ENCODE measurements around the gene TAS2R20.

TAS2R20 gene

GRCh38 chr12:10960211-10960610 is 37.9 kb downstream of the TAS2R20 start:
- TF ChIP-seq MYC (IDR thresholded peaks at IDR 0.05; ENCODE audit: low read depth, low read length) (no peak), POLR2A (IDR thresholded peaks at IDR 0.05; ENCODE audit: extremely low read depth, insufficient read length) (no peak)
- TF ChIP-seq, protein P1, sequence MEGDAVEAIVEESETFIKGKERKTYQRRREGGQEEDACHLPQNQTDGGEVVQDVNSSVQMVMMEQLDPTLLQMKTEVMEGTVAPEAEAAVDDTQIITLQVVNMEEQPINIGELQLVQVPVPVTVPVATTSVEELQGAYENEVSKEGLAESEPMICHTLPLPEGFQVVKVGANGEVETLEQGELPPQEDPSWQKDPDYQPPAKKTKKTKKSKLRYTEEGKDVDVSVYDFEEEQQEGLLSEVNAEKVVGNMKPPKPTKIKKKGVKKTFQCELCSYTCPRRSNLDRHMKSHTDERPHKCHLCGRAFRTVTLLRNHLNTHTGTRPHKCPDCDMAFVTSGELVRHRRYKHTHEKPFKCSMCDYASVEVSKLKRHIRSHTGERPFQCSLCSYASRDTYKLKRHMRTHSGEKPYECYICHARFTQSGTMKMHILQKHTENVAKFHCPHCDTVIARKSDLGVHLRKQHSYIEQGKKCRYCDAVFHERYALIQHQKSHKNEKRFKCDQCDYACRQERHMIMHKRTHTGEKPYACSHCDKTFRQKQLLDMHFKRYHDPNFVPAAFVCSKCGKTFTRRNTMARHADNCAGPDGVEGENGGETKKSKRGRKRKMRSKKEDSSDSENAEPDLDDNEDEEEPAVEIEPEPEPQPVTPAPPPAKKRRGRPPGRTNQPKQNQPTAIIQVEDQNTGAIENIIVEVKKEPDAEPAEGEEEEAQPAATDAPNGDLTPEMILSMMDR (IDR thresholded peaks at IDR 0.05; ENCODE audit: low read depth, low read length) = no peak
- TF ChIP-seq, protein P2, sequence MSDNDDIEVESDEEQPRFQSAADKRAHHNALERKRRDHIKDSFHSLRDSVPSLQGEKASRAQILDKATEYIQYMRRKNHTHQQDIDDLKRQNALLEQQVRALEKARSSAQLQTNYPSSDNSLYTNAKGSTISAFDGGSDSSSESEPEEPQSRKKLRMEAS (IDR thresholded peaks at IDR 0.05; ENCODE audit: low read depth, low read length) = no peak
- no peak for DNase-seq (ENCODE audit: low read depth)
- no peak overlapping the region for H3K4me3 ChIP-seq (ENCODE audit: low read depth, low read length)

GRCh38 chr12:10959804-10960203 is 38.3 kb downstream of the TAS2R20 start:
- DNase-seq (ENCODE audit: low read depth) = no peak

DNA sequence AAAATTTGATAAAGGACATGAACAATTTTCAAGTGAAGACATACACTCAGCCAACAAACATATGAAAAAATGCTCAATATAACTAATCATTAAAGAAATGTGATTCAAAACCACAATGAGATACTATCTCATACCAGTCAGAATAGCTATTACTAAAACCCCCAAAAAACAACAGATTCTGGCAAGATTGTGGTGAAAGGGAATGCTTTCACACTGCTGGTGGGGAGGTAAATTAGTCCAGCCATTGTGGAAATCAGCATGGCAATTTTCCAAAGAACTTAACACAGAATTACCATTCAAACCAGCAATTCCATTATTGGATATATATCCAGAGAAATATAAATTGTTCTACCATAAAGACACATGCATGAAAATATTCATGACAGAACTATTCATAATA is 40.4 kb downstream of the TAS2R20 start:
- DNase-seq (ENCODE audit: low read depth) = no peak
- TF ChIP-seq MYC (IDR thresholded peaks at IDR 0.05; ENCODE audit: low read depth, low read length) (no peak), POLR2A (IDR thresholded peaks at IDR 0.05; ENCODE audit: extremely low read depth, insufficient read length) (no peak)
- TF ChIP-seq, protein P1 (IDR thresholded peaks at IDR 0.05; ENCODE audit: low read depth, low read length) = no peak
- TF ChIP-seq, protein P2 (IDR thresholded peaks at IDR 0.05; ENCODE audit: low read depth, low read length) = no peak
- H3K4me3 ChIP-seq (ENCODE audit: low read depth, low read length) = no peak overlapping the region

More at GRCh38 chr12:10959804-10960203, 38.3 kb downstream of the TAS2R20 start:
- no peak overlapping the region for H3K4me3 ChIP-seq (ENCODE audit: low read depth, low read length)
- TF ChIP-seq, protein P1 (IDR thresholded peaks at IDR 0.05; ENCODE audit: low read depth, low read length) = no peak
- no peak for TF ChIP-seq MYC (IDR thresholded peaks at IDR 0.05; ENCODE audit: low read depth, low read length)
- TF ChIP-seq, protein P2 (IDR thresholded peaks at IDR 0.05; ENCODE audit: low read depth, low read length) = no peak

- DNase-seq (ENCODE audit: low read depth) = no peak
- no peak for TF ChIP-seq MYC (IDR thresholded peaks at IDR 0.05; ENCODE audit: low read depth, low read length)
- TF ChIP-seq, protein P1 (IDR thresholded peaks at IDR 0.05; ENCODE audit: low read depth, low read length) = no peak
- TF ChIP-seq POLR2A (IDR thresholded peaks at IDR 0.05; ENCODE audit: extremely low read depth, insufficient read length) = no peak
- TF ChIP-seq, protein P2 (IDR thresholded peaks at IDR 0.05; ENCODE audit: low read depth, low read length) = no peak
- no peak overlapping the region for H3K4me3 ChIP-seq (ENCODE audit: low read depth, low read length)
Measured at GRCh38 chr12:10956085-10956484, 42.0 kb downstream of the TAS2R20 start.

DNA sequence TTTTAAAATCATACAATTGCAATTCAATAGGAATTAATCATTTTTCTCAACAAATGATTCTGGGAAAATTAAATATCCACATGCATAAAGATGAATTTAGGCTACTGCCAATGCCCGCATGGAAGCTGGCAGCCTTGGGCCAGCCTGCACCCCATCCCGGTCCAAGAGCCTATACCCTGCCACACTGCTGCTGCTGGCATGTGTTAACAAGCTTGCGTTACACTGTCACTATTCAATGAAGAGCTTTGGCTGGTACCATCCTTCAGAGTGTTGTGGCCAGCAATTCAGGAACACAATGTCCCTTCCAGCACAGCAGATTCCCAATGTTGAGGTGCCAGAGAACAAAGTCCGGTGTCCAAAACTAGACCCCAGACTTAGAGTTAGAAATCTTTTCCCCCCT is 45.5 kb downstream of the TAS2R20 start:
- no peak for DNase-seq (ENCODE audit: low read depth)
- H3K4me3 ChIP-seq (ENCODE audit: low read depth, low read length) = no peak overlapping the region
- TF ChIP-seq POLR2A (IDR thresholded peaks at IDR 0.05; ENCODE audit: extremely low read depth, insufficient read length) (no peak), MYC (IDR thresholded peaks at IDR 0.05; ENCODE audit: low read depth, low read length) (no peak)
- TF ChIP-seq, protein P2 (IDR thresholded peaks at IDR 0.05; ENCODE audit: low read depth, low read length) = no peak
- TF ChIP-seq, protein P1 (IDR thresholded peaks at IDR 0.05; ENCODE audit: low read depth, low read length) = no peak
